NCI-H2227 (cell line): ENCODE results near the gene LCN1.

Source experiments
- DNase-seq: peaks from one replicate; lab custom pipeline; 2025; ENCODE audit not compliant: unreplicated experiment; lab: John Stamatoyannopoulos, UW

LCN1 gene

DNA sequence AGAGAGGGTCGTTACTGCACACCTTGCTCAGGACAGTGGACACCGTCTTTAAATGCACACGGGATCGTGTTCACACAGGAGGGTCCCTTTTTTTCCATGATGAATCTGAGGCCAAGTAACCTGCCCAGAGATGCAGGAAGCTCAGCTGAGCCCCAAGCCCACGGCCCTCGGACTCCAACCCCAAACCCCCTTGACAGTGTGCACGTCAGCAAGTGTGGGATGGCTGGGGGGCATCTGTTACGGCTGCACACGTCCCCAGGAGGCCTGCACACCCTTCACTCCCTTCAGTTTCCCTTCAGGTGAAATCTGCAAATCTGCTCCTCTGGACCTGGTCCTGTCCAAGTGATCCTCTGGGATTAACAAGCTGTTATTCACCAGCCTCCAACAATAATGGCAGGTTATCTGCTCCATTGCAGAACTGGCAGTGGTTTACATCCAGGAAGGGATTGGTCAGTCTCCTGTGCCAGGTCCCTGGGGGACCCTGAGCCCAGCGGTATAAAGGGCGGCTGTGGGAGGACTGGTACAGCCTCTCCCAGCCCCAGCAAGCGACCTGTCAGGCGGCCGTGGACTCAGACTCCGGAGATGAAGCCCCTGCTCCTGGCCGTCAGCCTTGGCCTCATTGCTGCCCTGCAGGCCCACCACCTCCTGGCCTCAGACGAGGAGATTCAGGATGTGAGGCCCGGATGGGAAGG is at the start of gene LCN1:
LCN1 (plus strand) TSS at position 525 of the 692 bp plus-strand sequence; CDS start at position 583, 58 bp downstream.
- DNase-seq, result no peak

DNA sequence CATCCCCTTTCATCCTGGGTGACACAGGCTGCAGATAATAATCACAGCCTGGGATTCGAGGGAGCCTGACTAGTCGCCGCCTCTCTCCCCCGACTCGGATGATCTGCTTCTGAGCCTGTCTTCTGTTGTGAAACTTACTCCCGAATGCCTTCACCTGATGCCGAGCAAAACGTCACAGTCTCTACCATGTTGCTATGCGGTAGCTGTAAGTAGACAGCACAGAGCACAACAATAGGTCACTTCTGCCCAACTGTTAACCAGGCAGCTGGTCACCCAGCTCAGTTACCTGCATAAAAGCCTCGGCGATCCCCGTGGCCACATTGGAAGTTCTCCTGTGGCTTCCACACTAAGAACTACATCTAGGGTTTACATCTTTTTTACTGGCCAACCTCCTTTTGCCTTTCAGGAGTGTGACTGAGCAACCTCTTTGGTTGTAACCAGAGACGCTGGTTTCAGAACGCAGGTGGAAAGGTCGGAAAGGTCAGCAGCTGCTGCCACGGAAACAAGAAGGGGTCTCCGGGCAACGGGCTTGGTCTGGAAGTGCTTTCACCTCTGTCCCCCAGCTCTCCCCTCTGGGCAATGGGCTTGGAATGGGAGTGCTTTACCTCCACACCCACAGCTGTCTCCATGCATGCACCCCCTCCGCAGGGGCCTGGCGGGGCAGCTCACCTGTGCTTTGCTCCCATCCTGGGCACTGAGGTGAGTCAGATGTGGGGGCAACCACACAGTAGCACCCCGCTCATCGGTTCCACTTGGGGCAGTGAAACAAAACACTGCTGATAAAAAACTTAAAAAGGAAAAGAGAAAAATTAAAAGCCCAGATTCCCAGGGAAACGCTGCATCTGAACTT is 49.2 kb upstream of the LCN1 start:
- peak; percentile 6 for DNase-seq

DNA sequence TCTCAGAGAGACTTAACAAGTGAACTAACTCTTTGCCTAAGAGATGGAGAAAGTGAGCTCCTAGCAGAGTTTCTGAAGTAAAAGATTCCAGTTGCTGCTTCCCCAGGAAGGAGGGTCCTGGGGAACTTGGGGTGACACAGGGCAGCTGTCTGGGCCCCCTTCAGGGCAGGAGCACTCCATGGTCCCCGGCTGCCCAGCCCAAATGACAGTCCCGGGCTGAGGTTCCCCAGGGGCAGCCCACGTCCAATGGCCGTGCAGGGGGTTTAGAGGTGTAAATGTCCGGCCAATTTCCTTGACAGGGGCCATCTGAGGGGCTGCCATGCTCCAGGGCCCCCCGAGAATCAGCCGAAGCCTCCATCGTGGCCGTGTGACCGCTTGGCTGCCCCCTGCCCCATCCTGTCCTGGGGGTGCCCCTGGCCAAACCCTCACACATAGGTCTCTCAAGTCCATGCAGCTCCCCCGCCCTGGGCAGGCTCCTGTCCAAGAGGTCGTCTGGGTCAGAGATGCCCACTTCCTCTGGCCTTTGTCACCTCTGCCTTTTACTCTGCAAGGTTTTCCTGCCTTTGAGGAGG is 47.2 kb upstream of the LCN1 start:
- no peak for DNase-seq

DNA sequence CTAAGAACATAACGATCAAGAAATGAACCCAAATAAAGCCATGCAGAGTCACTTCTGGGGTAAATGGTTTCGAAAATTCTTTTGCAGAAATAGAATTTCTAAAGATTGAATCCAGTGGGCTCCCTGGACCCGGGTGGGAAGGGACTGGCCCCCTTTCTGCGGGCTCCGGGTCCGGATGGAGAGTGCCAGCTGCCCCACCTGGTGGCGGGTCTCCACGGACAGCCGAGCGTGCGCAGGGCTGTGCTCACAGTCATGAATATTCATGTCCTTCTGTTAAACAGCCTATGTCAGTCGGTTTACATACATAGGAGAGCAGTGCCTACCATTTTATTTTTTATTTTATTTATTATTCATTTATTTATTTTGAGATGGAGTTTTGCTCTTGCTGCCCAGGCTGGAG is 46.3 kb upstream of the LCN1 start:
- peak; percentile 59 for DNase-seq

DNA sequence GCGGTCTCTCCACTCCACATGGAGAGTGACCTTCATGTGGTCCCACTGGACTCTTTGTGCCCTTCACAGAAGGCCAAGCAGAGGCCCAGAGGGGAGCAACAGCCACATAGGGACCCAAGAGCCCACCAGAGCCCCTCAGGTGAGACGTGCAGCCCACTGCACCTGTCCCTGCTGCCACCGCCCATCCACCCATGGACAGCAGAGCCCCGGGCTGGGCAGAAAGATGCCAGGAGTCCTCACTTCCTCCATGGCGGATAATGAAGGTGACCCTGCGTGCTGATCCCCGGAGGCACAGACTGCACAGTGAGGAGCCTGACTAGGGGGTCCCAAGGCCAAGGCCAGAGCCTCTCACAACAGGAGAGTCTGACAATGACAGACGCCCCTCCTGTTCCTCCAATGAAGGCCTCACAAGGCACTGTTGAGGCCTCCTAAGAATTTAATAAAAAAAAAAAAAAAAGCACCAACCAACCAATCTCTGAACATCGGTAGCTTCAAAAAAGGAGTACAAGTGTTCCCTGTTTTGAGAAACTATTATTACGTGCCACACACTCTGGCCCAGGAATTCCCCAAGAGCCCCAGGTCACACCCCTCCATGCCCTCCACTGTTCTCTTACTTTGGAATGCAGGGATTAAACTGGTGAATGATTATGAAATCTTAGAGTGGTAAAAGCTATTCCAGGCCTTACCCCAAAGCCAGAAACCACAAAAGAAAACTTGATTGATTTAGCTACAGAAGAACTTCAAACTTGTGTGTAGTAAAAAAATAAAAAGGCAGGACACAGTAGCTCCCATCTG is 44.5 kb upstream of the LCN1 start:
- DNase-seq, result no peak

DNA sequence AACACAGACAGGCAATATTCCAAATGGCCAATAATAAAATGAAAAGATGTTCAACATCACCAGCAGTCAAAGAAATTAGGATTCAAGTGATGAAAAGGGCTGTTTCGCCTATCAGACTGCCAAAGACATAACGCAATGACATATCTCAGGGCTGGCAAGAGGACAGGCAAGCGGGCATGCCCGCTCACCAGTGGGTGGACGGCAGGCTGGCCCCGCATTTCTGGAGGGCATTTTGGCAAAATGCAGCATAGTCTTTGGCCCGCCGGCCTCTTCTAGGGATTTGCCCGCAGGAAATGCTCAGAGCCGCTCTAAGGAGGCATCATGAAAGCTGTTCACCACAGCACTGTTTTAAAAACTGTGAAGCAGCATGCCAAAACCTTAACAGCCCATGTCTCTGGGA is 43.0 kb upstream of the LCN1 start:
- DNase-seq, result no peak

DNA sequence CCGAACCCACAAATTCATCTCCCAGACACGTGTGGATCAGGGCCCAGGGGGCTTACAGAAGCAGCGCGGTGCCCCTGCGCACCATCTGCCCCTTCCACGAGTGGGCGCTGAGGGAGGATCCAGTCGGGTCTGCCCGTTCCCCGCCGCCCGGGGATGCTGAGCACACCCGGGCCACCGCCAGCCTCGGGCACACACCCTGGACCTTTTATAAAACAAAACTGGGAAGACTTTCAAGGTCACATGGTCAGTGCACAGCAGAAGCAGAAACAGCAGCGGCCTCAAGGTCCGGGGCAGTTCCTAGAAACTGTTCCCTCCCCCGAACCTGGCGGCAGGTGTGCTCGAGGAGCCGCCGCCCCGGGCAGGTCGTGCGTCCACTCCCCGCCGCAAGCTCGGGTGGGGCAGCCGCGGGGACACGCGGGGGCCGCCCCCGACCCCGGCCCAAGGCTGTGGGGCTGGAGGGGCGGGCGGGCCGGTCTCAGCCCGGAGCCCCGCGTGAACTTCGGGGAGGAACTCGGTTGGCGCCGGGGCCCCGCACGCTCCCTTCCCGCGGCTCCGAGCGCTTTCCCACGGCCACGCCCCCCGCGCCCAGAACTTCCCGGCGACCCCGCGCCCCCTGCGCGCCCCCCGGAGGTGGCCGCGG is 42.3 kb upstream of the LCN1 start:
- peak; percentile 21 for DNase-seq

DNA sequence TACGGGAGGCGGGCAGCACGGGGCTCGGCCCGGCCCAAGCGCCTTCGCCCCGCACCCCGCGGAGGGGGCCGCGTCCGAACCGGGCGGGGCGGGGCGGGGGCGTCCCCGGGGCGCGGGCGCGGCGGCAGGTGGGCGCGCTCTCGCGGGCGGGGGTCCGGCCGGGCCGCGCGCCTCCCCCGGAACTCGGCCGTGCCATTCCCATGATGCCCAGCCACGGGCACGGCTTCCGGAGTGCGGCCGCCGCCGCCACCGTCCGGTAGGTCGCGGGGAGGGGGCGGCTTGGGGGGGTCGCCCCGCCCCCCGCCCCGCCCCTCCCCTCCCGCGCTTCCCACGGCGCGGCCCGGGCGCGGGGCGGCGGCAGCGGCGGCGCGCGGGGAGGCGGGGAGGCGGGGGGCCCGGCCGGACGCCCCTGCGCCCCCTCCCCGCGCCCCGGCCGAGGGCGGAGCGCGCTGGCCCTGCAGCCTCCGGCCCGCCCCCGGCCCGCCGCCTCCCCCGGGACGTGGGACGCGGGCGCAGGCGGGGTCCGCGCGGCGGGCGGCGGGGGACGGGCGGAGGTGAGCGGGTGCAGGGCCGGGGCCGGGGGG is 41.7 kb upstream of the LCN1 start, which contains the start of gene PPP1R26:
PPP1R26 (plus strand) TSS at position 314 of the 584 bp plus-strand sequence. CDS start 4,729 bp downstream, outside the sequence.
- DNase-seq, result peak; percentile 53

DNA sequence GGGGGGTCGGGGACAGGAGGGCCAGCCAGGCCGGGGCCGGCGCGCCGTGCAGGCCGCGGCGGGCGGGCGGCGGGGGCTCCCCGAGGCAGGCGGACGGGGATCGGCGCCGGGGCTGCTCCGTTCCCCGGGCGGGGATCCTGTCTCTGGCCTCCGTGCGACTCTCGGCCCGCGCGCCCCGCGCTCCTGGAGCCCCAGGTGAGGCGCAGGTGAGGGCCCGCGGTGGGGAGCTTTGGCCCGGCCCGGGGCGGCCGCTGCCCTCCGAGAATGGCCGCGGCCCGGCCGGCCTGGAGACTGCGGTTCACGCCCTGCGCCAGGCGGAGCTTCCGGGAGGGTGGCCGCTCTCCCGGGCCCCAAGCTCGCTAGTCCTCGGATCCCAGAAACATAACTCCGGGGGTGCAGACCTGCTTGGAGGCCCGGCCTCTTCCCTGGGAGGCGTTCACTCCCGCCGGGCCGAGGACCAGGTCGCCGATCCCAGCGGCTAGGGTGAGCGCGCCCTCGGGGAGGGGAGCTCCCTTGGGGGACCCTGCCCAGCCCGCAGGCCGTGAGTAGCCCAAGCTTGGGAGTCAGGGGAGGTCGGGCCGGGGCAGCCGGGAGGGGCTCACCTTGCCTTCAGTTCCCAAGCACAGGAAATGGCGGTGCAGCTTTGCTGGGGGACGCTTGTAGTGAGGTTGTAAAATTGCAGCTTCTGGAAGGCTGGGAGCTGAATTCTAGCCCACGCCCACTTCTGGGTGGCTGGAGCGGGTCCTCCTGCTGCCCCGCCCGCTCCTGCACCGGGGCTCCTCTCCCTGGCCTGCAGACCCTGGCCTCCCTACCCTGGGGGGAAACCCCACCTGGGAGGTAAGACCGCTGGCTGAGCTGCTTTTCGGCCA is 40.9 kb upstream of the LCN1 start:
- DNase-seq, result peak; percentile 54

GRCh38 chr9:135480940-135481310 is 40.3 kb upstream of the LCN1 start:
- DNase-seq, result no peak

DNA sequence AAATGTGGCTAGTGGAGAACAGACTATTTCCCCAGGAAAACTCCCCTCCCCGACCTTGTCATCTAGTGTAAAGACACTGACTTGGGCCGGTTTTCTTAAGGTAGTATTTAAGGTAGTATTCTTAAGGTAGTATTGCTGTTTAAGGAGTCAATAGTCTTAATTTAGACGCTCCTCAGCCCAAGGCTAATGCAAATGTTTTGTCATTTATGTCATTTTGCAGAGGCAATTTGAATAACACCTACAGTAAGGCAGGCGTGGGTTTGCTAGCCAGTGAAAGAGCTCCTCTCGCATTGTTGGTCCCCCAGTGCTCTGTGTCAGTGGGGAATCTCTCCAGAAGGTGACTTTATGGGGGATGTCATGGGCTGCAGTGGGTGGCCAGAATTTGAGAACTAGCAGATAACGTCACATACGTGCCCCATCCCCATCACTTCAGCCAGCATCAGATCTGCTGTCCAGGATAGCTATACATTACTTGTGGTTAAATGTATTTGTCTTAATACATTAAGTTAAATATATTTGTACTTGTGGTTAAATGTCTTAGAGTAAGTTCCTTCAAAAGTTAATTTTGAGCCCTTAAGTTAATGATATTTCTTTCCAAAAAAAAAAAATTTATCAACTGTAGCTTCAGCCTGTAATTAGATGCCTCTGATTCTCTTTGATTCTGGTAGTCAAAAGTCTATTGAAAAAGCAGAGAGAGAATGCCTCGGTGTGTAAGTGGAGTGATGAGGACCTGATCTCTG is 39.1 kb upstream of the LCN1 start:
- DNase-seq, result no peak

GRCh38 chr9:135484460-135485277 is 36.6 kb upstream of the LCN1 start:
- no peak for DNase-seq

DNA sequence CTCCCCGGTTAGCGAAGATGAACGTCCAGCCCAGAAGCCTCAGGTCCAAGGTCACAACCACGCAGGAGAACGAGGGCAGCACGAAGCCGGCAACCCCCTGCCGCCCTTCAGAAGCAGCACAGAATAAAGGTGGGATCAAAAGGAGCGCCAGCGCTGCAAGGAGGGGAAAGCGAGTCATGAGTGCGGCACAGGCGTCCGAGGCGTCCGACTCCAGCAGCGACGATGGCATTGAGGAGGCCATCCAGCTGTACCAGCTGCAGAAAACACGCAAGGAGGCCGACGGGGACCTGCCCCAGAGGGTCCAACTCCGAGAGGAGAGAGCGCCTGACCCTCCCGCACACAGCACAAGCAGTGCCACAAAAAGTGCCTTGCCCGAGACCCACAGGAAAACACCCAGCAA is 35.9 kb upstream of the LCN1 start:
- DNase-seq, result no peak

- no peak for DNase-seq
Measured at GRCh38 chr9:135485832-135486231, 35.4 kb upstream of the LCN1 start.

DNA sequence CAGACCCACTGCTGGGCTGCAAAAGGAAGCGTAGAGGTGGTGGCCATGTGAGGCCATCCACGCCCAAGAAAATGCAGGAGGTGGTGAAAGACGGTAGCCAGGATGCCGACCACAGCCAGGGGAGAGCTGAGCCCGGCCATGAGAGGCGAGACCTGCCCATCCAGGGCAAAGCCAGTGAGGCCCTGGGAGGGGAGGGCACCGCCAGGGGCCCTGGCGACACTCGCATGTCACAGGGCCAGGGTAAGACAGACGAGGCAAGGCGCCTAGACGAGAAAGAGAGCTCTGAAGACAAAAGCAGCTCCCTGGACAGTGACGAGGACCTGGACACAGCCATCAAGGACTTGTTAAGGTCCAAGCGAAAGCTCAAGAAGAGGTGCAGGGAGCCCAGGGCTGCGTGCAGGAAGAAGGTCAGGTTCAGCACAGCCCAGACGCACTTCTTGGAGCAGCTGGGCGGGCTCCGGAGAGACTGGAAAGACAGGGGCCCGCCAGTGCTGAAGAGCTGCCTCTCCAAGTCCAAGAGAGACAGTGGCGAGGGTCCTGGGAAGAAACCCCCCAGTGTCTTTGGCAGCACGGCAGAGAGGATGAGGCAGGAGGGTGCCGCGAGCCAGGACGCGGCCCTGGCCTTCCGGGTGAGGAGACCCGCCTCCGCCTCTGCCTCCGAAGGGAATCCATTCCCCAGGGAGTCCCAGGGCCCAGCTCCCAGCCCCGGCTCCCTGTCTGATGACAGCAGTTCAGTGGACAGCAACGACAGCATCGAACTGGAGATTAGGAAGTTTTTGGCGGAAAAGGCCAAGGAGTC is 34.8 kb upstream of the LCN1 start:
- no peak for DNase-seq

DNA sequence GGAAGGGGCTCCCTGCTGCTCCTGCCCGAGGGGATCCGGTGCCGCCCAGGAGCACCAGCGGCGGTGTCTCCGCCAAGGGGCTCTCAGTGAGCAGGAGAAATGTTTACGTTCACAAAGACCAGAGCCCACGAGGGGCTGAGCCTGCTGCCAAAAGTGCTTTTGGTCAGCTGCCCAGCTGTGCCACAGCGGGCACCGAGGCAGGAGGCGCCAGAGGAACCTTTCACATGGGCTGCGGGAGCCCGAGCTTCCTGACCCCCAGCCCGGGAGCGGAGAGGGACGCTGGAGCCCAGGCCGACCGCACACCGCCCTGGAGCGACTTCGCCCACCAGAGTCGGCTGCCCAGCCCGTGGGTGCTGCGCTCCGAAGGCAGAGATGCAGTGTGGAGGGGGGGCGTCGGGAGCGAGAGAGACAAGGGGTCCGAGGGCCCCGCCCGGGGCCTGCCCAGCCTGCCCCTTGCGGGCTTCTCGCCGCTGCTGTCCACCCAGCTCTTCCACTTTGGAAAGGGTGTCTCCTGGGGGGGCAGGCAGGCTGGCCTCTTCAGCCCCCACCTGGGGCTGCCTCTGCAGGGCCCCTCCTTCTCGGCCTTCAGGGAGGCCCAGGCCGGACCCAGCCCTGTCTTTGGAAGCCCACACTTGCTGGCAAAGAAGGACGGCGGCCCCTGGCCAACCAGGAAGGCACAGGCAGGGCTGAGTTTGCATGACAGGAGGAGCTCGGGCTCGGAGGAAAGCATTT is 33.8 kb upstream of the LCN1 start:
- DNase-seq, result no peak

- DNase-seq, result no peak
Measured at GRCh38 chr9:135488013-135488330, 33.3 kb upstream of the LCN1 start.
